CD4-positive, alpha-beta T cell treated with Interleukin-17A for 4 hours (primary cell): ENCODE measurements around the gene PSMD5.

Source experiments
- DNase-seq: peaks from one replicate; pipeline ENCODE4 v3.0.0-alpha.2; 2020; ENCODE audit warnings: mixed read lengths

Gene PSMD5

DNA sequence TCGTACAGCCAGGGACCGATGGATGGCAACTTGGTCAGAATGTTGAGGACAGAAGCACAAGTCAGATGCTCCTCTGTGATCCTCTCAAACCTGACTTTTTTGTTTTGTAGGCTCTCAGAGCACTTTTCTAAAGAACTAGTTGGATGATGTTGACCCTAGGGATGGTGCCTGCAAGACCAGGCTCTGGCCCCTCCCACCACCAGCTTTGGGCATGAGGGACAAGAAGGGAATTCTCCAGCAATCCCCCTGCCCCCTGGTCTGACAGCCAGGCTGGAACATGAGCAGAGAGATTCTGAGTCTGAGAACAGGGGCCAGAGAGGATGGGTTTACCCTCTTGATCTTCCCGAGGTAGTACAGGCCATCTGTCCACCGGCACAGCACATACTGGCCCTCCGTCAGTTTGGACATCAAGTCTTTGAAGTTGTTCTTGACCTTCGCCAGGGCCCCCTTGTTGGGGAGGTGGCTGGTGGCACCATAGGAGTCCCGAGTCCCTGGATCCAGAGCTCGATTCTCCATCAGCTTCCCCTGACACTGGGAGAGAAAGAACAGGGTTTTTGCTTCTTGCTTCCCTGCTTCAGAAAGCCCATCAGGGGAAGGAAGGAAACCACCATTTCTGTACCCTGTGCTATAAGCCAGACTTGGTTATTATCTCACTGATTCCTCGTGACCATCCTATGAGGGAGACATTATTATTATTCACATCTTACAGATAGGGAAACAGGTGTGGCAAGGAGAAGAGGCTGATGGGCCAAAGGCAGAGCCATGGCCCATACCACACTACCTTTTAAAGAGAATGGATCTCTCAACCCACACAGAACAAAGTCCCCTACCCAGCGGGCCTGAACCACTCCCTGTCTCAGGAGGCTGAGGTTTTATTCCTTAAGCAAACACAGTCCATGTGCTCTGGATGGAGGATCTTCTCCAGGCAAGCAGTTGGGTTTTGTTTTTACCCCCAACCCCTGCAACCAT is 31.8 kb upstream of the PSMD5 start:
- no peak for DNase-seq

DNA sequence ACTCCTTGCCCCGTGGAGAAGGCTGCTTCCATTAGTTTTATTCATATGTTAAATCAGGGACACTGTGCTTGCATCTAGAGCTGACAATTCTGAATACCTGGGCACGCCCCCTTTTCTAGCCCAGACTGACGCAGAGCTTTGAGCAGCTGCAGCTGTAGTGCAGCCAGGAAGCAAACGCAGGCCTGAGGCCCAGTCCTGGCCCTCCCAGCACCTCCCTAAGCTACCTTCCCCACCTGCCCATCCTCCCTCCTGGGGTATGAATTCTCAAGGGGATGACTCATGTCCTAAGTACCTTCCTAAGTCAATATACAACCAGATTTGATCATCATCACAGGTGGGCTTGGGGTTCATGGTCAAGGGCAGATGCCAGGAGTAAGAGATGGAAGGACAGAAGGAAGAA is 30.8 kb upstream of the PSMD5 start:
- DNase-seq, result peak; percentile 70

DNA sequence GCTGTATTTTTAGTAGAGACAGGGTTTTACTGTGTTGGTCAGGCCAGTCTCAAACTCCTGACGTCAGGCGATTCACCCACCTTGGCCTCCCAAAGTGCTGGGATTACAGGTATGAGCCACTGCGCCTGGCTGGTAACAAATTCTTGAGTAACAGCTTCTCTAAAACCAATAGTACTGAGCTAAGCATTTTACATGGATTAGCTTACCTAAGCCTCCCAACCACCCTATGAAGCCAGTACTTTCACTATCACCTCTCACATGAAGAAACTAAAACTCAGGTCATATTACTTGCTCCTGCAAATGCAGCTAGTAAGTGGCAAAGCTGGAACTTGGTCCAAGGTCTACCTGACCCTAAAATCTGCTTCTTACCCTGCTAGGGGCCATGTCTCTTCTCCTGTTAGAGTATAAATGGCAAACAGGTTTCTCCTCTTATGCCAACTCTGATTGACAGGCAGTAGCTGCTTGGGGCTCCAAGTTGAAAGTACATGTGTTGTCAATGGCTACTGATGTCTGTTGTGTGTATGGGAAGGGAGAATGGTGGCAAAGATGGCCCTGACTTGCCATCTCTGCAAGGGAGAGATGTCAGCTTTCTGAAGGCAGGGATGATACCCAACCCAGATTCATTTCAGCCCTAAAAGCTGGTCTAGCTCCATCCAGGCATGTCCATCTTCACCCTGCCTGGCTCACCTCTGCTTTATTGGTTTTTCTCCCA is 30.2 kb upstream of the PSMD5 start:
- no peak for DNase-seq

DNA sequence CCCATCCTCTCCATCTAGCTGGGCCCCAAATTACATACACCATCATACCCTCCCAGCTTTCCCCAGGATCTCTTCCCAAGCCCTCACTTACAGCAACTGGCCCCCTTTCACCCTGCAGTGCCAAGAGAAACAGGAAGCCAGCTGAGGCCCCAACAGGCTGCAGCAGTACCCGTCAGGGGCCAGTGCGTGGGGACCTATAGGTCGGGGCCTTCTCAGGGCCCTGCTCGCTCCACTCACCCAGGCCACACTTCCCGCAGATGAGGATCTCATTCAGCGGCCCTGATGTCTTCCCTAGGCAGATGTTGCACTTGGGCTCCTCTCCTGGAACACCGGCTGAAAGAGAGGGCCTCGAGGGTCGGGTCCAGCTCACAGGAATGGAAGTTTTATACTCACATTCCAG is 27.5 kb upstream of the PSMD5 start:
- DNase-seq, result no peak

DNA sequence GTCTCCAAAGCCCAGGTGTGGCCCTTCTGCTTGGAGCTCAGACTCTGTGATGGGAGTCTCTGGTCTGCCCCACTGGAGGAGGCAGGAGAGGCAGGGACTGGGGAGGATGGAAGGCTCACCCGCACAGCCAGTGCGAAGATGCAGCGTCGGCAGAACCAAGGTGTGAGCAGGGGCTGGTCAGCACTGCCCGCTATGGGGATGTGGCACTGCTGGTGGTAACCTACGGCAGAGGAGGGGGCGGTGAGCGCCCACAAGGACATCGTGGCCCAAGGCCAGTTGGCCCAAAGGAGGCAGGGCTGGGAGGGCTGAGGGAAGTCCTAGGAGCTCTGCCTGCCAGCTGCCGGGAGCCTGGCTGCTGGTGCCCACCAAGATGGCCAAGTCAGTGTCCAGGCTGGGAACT is 27.0 kb upstream of the PSMD5 start:
- DNase-seq, result no peak

DNA sequence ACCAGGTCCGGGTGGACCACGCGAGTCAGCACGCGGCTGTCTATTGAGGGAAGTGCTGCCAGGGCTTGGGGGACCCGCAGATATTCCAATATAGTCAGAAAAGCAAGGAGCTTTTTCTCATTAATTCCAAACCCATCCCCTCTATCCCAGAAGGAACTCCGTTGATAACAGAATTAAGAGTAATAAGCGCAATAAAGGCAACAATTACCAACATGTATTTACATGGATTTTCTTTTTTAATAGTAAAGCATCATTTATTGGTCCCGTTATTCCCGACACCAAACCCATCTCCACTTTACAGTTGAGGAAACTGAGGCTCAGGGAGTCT is 26.6 kb upstream of the PSMD5 start:
- no peak for DNase-seq

DNA sequence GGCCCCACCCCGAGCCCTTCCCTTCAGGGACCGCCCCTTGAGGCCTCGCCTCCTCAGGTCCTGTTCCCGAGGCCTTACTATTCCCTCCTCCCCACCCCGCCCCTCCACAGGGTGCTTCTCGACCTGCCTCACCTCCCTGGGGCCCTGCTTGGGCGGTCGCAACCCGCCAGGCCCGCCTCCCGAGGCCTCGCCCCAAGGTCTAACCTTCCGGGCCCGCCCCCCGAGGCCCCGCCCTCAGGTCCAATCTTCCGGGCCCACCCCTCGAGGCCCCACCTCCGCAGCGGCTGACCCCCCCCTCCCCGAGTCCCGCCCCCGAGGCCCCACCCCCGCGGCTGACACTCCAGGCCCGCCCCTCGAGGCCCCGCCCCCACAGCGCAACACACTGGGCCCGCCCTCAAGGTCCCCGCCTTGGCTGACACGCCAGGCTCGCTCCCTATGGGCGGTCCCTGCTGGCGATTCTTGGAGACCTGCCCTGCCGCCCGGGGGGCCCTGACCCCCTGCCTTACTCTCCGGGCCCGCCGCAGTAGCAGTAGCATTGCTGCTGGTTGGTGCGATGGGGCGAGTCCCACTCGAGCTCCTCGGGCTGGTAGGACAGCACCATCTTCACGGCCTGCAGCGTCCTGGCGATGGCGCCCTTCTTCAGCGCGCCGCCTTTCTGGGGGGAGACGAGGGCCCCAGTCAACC is 26.1 kb upstream of the PSMD5 start:
- DNase-seq, result peak; percentile 99

DNA sequence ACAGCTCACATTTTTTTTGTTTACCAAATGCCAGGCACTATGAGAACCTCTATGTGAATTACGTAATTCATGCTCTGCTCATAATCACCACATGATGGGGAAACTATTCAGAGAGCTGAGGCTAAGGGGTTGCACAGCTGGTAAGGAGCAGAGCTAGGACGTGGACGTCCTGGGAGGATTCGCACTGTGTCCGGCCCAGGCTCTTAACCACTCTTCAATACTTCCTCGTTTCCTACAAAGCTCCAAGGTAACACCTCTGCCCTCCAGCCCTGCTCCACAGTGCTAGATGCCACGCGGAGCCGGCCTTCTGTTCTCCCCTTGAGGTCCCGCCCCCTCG is 25.6 kb upstream of the PSMD5 start:
- no peak for DNase-seq

DNA sequence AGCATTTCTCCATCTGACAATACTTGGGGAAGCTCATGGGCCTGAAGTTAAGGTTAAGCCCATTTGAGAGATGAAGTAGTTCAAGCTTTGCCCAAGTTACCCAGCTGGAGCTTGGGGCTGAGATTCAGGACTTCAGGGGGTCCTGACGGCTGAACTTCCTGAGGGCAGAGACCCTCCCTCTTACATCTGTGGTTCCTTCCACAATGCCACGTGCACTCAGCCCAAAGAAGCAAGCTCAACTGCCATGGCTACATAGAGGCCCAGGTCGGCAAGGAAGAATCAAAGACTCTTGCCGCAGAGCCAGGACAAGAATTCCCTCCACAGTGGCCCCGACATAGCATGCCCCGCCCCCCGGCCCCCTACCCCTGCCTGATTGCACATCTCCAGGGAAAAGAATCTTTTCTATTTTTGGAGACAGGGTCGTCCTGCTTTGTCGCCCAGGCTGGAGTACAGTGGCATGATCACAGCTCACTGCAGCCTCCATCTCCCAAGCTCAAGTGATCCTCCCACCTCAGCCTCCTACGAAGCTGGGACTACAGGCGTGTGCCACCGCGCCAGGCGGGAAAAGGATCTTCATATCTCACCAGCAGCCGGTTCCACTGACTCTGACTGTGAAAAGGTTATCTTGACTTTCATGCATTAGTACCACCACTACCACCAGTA is 25.1 kb upstream of the PSMD5 start:
- DNase-seq, result no peak

DNA sequence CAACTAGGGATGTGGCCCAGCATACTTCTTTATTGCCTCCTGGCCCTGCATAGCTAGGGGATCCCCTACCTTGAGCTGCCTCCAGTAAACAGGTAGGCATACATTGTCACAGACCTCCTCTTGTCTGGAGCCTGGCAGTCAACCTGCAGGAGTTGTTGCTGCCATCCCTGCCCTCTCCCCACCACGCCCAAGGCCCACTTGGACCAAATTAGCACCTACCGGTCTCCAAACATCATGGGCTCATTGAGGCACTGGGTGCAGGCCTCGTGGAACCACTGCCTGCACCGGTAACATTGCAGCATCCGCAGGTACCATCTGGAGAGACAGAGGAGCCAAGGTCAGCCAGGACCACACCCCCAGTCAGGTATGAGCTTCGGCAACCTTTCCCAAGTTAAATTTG is 23.9 kb upstream of the PSMD5 start:
- no peak for DNase-seq

DNA sequence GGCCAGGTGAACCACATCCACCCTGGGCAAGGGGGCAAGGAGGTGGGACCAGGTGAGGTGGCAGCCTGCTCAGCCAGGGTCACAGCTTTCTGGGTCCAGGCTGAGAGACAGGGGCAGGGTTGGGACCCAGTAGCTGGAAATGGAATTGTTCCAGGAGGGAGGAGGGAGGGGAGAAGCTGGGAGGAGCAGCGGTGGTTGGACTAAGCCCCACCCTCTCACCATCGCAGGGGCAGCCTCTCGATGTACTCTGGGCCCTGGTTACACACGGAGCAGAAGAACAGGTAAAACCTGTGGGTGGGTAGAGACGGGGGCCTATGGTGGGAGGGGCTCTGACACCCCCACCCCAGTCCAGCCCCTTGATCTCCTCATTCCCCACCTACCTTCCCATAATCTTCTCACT is 23.1 kb upstream of the PSMD5 start:
- DNase-seq, result no peak

DNA sequence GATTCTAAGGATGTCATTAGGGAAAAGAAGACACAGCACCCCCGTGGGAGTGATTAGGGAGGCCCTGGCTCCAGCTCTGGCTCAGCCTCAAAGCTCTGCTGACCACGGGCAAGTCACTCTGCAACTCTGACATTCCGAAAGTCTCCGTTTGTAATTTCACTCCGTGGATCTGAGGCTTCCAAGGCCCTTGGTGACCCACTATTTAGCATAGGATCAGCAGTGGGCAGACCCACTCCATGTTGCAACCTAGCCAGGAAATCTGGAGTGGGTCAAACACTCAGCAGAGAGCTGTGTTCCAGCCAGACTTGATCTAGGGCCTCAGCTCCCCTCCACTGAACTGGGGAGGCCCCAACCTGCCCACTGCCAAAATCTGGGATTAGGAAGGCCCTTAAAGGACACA is 22.5 kb upstream of the PSMD5 start:
- no peak for DNase-seq

DNA sequence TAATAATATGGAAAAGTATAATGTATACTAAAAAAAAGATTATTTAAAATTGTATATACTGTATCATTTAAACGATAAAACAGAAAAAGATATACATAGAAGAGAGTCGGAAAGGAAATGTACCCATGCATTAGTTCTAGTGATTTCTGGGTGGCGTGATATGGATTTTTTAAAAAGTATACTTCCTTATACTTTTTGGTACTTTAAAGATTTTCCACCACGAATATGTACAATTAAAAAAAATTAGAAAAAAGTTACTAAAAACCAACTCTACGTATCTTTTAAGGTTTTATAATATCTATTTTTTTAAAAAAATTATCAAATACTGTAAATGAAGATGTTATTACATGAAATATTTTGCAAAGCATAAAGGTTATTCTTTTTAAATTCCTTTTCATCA is 22.0 kb upstream of the PSMD5 start:
- DNase-seq, result no peak

DNA sequence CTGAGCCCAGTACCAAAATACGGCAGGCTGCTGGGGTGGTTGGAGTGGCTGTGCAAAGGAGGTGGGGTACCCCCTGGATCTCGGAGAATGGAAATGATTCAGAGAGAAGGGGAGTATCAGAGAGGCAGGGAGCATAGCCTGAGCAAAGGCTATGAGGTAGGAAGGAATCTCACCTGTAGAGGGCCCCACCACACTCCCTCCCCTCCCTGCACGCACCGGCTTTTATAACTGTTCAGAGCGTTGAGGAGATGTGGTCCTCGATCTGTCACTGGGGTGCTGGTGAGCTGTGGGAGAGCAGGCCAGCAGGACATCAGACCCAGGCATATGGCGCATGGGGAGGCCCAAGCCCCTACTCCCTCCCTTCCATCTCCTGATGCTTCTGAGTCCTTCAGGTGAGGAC is 21.1 kb upstream of the PSMD5 start:
- DNase-seq, result no peak

DNA sequence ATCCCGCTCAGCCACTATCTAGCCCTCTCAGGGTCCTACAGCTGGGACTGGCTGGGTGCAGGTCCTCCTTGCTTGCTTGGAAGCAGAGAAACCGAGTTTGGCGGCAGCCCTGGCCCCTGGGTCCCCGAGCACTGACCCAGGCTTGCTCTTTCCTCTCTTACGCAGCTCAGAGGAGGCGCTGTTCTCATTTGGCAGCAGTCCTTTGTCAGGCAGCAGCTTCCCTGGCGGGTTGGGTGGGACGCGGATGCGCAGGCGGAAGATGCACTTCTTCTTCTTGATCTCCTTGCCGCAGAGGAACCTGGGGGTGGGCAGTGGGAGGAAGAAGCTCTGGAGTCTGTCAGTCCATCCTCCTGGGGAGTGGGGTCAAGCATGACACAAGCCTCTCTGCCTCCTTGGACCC is 19.7 kb upstream of the PSMD5 start:
- DNase-seq, result no peak

DNA sequence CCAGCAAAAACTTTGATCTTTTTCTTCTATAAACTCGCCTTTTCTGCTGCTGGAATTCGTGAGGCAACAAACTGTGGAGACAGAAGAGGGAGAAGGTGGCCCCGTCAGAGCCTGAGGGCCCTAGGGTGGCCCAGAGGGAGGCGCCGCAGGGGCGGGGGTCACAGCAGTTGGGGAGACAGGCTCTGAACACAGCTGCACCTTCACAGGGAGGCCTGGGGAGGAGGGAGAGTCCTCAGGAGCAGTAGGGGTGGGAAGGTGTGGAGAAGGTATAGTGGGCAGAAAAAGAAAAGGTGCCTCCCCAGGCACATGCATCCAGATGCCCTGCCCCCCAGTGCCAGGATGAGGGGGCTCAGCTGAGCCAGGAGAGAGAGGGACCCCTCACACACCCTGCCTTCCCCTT is 19.2 kb upstream of the PSMD5 start:
- no peak for DNase-seq

DNA sequence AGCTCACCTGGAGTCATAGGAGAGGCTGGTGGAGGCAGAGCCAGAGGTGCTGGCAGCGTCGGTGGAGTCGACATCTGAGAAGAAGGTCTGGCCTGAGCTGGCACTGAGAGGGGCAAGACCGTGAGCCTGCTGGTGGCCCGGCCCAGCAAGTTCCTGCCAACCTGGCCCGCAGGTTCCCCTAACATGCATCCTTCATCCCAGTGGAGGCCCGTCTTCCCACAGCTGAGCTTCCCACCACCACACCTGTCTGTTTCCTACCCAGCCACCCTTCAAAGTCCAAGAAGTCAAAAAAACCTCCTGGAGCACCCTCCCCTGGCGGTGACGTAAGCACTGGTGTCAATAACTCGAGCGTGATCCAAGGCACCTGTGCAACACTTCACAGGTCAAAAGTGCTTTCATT is 17.4 kb upstream of the PSMD5 start:
- DNase-seq, result no peak

DNA sequence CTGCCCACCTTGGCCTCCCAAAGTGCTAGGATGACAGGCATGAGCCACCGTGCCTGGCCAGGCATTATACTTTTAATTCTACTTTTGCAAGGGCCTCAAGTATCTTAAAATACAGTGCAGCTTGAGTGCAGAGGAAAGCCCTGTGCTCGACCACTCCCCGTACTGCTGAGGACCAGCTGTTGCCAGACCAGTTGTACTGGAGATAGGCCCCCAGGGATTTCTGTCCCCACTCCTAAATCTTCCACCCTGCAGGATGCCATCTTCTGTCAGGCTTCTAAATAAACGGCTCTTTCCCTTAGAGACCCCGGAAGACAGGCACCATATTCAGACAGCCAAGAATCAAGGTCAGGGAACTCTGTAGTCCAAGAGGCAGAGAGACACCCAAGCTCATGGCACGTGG is 16.6 kb upstream of the PSMD5 start:
- DNase-seq, result no peak

DNA sequence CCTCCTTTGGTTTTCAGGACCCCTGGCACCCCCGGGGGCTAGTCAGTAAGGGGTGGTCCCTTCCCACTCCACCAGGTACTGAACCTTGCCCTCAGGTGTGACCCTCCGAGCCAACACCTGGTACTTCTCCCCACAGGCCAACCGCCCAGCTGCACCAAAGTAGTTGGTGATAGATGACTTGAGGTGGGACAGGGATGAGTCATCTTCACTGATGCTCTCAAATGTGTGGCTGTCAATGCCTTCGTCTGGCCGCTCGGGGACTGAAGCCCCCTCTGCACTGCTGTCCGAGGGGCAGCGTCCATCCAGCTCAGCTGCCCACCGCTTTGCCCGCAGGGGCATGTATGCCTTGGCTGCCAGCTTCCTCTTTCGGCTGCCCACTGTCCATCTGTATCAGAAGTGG is 15.2 kb upstream of the PSMD5 start:
- DNase-seq, result no peak

DNA sequence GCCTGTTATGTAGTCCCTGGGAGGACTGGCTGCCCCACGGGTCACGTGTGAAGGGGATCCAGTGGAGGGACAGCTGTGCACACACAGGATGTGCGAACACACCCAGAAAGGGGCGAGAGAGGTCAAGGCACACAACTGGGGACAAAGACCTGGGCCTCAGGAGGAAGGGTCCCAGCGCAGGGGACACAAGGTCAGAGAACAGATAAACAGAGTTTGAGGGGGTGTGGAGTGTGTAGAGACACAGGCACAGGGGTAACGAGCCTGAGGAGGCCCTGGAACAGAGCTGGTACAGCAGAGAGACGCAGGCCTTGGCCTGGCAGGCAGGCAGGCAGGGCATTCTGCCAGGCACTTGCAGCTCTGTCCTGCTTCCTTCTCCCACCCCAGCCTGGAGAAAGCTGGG is 14.8 kb upstream of the PSMD5 start:
- no peak for DNase-seq

DNA sequence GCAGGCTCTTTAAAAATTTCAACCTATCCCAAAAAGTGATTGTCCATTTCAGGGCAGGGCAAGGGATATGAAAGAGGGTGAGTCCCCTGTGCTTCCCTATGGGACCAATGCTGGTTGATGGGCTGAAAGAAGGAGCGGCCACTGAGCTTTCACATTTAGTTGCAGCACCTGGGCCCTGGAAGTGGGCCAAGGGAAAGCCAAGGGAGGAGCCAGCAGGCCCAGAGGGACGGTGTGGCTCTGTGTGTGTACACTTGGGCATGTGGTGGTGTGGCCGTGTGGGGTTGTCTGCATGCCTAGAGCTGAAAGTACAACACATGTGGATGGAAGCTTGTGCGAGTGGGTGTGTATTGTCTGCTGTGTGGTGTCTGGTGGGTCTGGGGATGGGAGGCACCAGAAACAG is 14.0 kb upstream of the PSMD5 start:
- no peak for DNase-seq

DNA sequence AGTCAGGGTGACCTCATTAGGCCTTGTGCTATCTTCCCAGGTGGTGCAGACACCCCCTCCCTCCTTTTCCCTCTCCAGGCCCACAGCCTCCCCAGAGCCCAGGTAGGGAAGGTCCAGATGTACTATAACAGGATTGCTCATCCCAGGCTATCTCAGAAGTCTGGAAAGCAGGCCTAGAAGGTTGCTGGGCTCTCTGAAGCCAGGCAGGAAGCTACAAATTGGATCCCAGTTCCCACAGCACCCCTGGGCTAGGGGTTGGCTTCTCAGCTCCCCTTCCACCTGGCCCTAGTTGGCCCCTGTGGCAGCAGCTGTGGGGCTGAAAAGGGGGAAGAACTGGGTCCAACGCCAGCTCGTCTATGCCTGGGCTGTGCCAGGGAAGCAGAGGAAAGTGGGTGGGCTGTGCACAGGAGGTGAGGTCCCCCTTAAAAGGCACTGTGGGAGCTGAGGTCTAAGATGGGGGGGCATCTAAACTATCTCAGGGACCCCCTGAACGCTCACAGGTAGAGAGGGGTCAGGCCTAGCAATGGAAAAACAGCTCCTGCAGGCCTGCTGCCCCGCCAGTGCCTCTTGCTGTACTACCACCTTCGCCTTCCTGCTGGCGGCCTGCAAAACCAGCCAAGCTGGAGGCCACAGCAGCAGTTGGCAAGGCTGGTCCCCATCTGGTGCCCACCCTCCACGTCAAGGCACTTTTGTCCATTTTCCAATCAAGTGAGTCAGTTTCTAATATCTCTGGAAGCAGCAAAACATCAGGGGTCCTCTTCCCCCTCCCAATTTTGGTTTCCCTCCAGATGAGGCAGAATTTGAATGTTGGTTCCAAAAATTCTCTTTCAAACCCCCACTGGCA is 13.3 kb upstream of the PSMD5 start:
- no peak for DNase-seq
